ENCODE measurements around the gene CTSA.

Gene CTSA

DNA sequence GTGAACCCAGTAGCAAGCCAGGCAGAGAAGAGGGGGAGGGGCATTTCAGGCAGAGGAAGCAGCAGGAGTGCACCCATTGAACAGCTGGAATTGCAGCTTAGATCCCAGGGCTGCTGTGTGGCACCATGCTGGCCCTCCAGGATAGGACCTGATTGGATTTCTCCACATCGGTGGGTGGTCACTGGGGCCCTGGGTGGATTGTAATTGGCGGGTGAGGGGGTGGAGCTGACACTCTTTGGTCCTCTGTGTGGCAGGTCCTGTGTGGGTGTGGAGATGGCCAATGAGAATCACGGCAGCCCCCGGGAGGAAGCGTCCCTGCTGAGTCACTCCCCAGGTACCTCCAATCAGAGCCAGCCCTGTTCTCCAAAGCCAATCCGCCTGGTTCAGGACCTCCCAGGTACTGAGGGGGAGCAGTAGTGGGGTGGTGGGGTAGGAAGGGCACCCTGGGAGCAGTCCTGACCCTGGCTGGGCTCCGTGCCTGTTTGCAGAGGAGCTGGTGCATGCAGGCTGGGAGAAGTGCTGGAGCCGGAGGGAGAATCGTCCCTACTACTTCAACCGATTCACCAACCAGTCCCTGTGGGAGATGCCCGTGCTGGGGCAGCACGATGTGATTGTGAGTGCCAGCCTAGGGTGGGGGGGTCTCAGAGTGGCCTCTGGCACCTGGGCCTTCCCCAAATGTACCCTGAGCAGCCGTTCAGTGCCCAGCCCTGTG, 47.7 kb downstream of the CTSA start:
- no peak for DNase-seq (ENCODE audit: low read depth in 2 of 2)

DNA sequence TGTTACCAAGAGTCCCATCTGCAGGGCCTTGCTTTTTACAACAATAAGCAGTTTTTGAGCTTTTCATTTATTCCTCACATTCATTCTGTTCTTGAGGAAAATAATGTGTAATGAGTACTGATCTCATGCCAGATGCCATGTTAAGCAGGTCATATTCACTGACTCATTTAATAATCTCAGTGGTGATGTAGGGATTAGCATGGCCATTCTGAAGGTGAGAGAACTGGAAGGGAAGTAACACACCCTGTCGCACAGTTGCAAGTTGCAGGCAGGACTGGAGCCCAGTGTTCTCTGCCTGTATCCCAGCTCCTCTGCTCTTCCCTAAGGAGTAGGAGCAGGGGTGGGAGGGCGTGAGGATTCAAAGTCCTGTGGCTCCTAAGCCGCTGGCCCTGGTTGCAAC, 48.9 kb downstream of the CTSA start:
- DNase-seq (ENCODE audit: low read depth in 2 of 2) = no peak

DNA sequence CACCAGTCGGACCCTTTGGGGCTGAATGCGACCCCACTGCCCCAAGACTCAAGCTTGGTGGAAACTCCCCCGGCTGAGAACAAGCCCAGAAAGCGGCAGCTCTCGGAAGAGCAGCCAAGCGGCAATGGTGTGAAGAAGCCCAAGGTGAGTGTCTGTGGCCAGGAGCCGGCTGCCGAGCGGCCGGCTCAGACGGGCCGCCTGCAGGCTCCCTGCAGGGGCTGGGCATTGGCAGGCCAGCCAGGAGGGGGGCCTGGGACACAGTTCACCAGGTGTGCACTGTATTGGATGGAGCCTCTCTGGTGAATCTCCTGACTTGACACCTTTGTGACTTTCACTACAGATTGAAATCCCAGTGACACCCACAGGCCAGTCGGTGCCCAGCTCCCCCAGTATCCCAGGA, 49.3 kb downstream of the CTSA start:
- DNase-seq (ENCODE audit: low read depth in 2 of 2) = no peak

DNA sequence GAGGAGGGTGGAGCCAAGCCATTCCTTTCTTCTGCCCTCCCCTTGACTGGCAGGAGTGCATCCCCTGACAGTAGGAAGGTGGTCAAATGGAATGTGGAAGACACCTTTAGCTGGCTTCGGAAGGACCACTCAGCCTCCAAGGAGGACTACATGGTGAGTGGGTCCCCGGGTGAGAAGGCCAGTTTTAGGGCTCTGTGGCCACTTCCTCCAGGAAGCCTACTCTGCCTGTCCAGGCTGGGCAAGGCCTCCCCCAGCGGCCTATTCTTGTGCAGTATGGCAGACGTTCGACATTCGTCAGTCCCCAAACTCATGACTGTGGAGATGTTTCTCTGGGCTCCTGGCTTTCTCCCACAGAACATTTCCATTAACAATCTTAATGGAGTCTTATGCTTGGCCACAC, 52.5 kb downstream of the CTSA start:
- no peak for DNase-seq (ENCODE audit: low read depth in 2 of 2)

DNA sequence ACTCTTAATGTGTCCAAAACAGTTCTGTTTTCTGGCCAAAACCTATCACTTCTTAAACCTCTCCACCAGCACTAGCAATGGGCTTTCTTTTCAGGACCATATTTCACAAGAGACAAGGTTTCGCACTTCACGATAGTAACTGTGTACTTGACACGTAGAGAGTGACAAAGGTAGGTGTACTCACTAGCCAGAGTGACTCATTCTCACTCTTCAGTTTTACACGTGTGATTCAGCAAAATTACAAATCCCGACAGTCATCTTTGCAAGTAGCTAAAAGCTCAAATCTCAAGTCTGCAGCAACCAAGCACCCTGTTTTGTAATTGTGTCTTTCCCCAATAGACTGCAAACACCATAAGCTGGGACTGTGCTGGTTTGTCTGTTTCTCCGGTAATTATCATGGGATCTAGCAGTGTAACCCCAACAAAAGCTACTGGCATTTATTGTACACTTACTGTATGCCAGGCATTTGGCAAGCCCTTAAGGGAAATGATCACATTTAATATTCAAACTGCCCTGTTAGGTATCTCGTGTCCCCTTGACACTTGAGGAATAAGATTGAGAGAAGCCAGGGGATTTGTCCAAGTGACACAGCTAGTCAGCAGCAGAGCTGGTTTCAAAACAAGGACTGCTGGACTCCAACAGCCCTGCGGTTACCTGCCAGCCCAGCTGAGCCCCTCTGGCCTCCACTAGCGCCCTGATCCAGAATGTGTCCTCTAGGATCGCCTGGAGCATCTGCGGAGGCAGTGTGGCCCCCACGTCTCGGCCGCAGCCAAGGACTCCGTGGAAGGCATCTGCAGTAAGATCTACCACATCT, 53.2 kb downstream of the CTSA start:
- no peak for DNase-seq (ENCODE audit: low read depth in 2 of 2)

DNA sequence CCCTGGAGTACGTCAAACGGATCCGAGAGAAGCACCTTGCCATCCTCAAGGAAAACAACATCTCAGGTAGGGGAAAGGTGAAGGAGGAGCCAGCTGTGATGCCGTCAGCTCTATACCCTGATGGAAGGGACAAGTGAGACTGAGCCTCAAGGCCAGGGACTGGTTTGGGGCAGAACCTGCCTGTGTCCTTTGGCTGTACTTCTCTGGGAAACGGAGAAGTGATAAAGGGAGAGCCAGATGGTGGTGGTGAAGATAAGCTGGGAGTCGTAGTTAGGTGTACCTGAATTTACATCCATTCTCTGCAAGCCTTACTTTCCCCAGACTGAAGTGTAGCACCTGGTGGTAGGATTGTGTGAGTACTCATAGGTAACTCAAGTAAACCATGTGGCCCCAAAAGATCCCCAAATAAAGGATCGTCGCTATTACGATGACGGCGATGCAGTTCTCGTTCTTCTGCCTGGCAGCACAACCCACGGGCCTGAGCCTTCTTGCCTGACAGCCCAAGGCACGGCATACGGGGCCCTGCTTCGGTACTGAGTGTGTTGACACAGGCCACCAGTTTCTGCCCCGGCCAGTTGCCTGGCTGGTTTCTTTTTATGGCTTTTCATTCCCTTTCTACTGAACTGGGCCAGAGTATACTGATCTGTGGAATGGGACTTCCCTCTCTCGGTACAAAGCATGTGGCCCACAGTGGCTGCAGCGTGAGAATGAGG, 54.0 kb downstream of the CTSA start:
- DNase-seq (ENCODE audit: low read depth in 2 of 2) = no peak

DNA sequence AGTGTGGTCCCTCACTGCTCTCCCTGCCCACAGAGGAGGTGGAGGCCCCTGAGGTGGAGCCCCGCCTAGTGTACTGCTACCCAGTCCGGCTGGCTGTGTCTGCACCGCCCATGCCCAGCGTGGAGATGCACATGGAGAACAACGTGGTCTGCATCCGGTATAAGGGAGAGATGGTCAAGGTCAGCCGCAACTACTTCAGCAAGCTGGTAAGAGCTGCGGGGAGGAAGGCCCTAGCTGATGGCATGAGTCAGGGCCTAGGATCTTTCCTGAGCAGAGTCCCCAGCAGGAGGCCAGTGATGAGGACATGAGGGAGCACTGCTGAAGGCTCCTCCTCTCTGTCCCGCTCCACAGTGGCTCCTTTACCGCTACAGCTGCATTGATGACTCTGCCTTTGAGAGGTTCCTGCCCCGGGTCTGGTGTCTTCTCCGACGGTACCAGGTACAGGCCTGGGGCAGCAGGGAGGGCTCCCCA, 54.6 kb downstream of the CTSA start:
- DNase-seq (ENCODE audit: low read depth in 2 of 2) = no peak

DNA sequence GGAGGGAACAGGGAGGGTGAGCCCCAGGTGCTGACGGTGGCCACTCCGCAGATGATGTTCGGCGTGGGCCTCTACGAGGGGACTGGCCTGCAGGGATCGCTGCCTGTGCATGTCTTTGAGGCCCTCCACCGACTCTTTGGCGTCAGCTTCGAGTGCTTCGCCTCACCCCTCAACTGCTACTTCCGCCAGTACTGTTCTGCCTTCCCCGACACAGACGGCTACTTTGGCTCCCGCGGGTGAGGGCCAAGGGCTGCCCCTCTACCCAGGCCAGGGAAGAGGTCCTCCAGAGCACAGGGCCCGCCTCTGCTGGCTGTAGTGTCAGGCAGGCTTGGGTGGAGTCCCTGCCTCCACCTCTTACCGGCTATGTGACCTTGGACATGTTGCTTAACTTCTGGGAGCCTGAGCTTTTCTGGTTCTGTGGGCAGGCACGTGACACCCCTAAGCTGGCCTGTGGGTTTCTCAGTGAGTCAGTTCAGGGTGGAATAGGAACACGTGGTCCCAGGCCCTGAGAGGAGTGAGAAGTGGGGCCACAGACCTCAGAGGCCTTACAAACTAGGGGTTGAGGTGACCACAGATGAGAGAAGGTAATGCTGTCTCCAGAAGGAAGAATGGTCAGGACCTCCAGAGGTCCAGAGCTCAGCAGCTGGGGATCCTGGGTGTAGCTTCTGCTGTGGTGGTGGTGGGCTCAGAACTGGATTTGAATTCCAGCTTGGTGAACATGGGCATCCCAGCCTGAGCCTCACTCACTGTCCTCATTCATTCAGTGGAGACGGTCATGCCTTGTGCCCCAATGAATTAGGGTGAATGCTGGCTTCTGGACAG, 55.2 kb downstream of the CTSA start:
- no peak for DNase-seq (ENCODE audit: low read depth in 2 of 2)

DNA sequence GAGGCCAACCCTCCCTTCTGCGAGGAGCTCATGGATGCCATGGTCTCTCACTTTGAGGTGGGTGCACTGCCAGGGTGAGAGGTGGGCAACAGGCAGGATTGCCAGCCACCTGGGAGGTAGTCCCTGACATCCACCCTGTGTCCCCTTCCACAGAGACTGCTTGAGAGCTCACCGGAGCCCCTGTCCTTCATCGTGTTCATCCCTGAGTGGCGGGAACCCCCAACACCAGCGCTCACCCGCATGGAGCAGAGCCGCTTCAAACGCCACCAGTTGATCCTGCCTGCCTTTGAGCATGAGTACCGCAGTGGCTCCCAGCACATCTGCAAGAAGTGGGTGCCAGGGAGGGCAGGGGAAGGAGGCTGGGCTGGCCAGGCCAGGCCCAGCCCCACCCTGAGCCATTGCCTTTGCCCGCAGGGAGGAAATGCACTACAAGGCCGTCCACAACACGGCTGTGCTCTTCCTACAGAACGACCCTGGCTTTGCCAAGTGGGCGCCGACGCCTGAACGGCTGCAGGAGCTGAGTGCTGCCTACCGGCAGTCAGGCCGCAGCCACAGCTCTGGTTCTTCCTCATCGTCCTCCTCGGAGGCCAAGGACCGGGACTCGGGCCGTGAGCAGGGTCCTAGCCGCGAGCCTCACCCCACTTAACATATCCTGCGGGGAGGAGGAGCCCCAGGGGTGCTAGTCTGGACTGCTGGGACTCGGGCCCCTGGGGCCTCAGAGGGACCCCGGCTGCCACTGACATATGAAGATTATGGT, 56.2 kb downstream of the CTSA start:
- no peak for DNase-seq (ENCODE audit: low read depth in 2 of 2)

DNA sequence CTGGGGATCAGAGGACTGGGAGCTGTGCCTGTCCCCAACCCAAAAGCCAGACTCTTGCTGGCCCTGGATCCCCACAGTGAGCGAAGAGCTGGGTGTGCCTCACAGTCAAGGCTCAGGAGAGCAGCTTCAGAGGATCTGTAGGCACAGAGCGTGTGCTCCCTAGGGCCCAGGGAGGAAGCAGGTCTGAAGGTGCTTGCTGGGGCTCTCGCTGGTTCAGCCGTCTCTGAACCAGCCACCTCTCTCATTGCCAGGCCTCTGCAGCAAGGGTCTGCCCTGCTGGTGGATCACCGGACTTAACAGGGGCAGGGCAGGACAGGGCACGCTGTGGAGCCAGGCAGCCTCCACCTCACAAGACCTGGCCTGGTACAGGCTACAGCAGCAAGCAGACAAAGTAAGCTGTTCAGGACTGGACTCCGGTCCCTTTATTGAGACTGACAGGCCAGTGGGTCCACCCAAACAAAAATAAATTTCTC, 57.2 kb downstream of the CTSA start:
- DNase-seq (ENCODE audit: low read depth in 2 of 2) = no peak

Measured in stimulated activated CD4-positive, alpha-beta T cell treated with anti-CD3 and anti-CD28 coated beads, Interleukin-15, amount 100 ng/mL, for 48 hours (primary cell).